Endometrial microvascular endothelial cells (primary cell): Measurements from ENCODE around the gene NUP214. TPM values are rescaled to one million over a fixed set of nuclear protein-coding genes. Genes with fewer than 3 reads are reported as not detected.

Source experiments
- in situ Hi-C: cut with HindIII; loops from 2 replicates; pipeline ENCODE4 v1.10.0; 2017; ENCODE audit warnings: low sequenced_read_pairs, low pct_unique_long_range_greater_than_20kb; ENCODE audit errors: inconsistent ontology term
- total RNA-seq: library from RNA; depleted of rRNA; stranded (reverse); fragments of >200 nt; gene quantifications from one replicate; pipeline ENCODE4 v1.2.3, GENCODE V29; 2015; ENCODE audit errors: inconsistent ontology term

NUP214 gene
- total RNA-seq, 1 donor from 2014 or later = 21.1 TPM

GRCh38 chr9:131214876-131215275, 89.5 kb downstream of the NUP214 start:
- in situ Hi-C loops = no loop called here

DNA sequence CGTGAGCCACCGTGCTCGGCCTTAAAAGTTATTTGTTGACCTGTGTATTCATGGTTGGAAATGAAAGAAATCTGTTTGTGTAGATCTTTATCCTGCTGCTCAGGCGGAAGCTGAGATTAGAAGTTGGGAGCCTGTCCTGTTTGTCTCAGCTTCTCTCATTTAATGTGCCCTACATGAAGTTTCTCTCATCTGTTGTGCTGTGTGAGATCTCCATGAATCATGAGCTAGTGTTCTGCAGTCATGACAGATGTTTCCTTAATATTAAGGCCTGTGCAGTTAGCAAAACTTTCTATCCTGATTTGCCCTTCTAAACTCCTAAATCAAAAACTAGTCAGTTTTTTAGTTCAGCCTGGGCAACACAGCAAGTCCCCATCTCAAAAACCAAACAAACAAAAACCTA, 91.4 kb downstream of the NUP214 start:
- in situ Hi-C loops = no loop called here

GRCh38 chr9:131217331-131218031, 92.1 kb downstream of the NUP214 start:
- in situ Hi-C loops = no loop called here

GRCh38 chr9:131218370-131218769, 93.0 kb downstream of the NUP214 start:
- in situ Hi-C loops = no loop called here

DNA sequence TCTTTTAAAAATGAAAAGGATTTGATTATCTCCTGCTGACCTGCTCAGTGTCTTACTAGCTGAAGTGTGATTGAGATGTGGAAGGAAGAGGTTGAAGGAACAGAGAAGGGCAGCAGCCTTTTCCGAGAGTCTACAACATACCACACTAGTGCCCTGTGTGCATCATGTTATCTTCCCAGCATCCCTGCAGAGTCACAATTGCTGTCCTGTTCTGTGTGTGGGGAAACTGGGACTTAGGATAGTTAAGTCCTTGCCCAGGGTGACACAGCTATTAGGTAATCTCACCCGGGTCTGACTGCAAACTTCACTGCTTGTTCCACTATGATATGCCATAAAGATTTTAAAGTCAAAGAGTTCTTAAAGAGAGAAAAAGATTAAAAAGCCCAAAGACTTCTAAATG, 95.1 kb downstream of the NUP214 start:
- in situ Hi-C loops = no loop called here

DNA sequence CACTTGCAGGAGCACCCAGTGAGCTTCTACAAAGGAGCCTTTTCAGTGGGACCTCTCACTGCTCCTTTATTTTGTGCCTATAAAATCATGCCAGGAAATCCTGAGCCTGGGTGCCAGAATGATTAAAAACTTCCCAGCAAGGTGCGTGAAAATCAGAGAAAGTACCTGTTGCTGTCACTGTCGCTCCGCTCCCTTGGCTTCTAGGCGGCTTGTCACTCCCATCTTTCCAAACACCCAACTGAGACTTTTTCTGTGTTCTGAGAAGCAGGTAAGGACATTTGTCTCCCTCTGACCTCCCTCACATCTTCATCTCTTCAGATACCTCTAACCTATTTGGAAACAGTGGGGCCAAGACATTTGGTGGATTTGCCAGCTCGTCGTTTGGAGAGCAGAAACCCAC, 97.1 kb downstream of the NUP214 start:
- in situ Hi-C loops = no loop called here

DNA sequence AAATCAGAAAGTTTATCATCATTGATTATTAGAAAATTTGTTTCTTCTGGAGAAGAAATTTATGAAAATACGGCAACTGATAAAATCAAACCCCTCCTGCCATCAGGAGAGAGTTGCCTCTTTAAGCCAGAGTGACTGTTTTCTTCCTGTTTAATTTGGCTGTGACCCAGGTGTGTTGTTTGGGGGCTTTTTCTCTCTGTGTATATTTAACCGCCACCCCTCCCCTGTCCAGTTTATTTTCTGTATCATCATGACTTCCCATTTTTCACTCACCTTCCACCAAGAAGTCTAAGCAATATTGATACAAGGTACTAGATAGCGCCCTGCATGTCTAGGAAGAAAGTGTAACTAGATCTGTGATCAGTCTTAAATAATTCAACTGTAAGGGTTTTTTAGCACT, 100.8 kb downstream of the NUP214 start:
- in situ Hi-C loops = no loop called here

DNA sequence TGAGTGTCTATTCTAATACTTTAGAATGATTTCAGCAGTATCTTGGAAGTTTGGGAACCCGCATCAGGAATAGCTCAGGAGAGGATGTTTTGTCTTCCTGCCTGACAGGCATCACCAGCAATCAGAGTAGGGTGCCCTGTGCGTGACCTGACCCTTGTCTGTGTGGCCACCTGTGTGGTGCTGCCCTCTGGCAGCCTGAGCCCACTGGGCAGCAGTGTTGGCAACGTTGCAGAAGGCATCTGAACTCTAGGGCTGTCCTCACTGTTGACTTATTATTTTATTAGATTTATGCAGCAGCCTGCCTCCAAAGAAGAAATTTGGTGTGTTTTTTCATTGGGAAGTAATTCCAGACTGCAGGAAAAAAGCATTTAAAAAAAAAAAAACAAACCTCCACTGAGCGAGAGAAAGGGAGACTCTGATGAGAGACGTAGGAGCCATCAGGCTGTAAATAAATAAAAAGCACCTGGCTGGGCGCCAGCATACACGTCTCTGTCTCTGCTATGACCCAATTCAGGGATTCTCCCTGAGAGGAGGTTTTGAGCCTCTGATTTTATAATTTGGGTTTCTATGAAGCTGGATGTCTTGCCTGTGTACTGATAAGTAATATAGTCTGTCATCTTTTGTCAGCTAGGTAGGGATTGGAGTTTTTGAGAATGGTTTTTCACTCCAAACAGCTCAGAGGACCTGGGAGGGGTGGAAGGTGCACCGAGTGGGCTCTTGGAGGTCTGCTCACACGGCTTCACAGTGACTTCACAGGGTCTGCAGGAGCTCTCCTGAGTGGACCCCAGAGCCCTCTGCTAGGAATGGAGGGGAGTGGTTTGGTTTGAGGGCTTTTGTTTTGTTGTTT, 101.9 kb downstream of the NUP214 start:
- in situ Hi-C loops = no loop called here

DNA sequence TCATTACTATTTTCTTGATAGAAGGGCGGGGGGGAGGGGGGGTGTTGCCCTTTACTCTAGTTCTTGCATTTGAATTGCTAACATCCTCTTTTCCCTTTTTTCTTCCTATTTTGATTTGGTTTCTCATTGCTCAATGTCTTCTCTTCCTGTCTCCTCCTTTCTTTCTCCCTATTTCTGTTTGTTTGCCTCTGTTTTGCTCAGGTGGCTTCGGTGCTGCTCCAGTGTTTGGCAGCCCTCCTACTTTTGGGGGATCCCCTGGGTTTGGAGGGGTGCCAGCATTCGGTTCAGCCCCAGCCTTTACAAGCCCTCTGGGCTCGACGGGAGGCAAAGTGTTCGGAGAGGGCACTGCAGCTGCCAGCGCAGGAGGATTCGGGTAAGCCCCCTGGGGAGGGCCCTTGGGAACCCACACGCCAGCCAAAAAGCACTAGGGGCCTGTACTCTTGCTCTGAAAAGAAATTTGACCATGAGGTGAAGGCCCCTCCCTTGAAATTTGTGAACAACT, 102.6 kb downstream of the NUP214 start:
- in situ Hi-C loops = no loop called here

- in situ Hi-C loops = no loop called here
These were observed 103.6 kb downstream of the NUP214 start for GRCh38 chr9:131228988-131229387.

DNA sequence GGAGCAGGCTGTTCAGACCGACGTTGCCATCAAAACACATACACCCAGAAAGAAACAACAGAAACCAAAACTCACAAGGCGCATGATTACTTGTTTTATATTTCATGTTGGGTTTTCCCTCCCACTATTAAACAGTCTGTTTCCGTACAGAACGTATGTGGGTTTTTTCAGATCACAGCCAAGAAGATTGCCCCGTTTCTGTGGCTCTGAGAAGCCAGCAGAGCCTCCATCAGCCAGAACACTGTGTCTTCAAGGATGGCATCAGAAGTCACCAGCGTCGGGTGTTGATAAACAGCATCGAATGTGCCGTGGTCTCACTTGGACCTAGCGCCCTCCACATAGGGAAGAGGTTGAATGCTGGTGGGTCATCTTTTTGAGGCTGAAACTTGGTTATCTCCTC, 108.2 kb downstream of the NUP214 start:
- in situ Hi-C loops = no loop called here

GRCh38 chr9:131233995-131234394, 108.6 kb downstream of the NUP214 start:
- in situ Hi-C loops = no loop called here

DNA sequence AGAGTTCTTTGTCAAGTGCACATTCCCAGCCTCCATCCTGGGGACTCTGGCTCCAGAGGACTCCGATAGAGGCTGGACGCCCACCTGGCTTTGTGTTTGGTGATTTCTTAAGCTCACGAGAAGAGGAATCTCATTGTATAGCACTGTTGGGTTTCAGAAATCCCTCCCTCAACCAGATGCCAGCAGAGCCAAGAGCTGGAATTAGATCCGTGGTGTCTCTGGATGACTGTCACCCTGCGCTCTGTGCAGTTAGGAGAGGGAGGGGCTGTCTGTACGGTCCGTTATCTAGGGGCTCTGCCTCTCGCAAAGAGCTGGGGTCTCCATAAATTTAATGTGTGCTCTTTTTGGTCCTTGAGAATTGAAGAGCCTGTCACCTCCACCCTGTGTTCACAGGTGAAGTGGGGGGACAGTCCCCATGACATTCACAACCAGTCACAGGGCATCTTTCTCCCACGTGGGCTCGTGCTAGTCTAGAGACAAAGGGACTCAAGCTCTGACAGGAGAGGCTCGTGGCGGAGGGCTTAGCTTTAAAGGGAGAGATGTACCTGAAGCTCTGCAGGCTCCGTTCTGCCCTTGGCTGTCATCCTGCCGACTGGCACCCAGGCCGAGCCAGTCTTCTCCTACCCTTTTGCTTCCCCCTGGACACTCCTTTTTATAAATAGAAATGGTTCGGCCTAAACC, 109.6 kb downstream of the NUP214 start:
- in situ Hi-C loops = no loop called here

- in situ Hi-C loops = no loop called here
These were observed 110.1 kb downstream of the NUP214 start for GRCh38 chr9:131235480-131235851.

- in situ Hi-C loops = no loop called here
These were observed 110.8 kb downstream of the NUP214 start for GRCh38 chr9:131236161-131236560.

GRCh38 chr9:131236761-131237160, 111.4 kb downstream of the NUP214 start:
- in situ Hi-C loops = no loop called here

- in situ Hi-C loops = no loop called here
These were observed 111.9 kb downstream of the NUP214 start for GRCh38 chr9:131237291-131237690.

GRCh38 chr9:131237931-131238401, 112.6 kb downstream of the NUP214 start:
- in situ Hi-C loops = no loop called here

DNA sequence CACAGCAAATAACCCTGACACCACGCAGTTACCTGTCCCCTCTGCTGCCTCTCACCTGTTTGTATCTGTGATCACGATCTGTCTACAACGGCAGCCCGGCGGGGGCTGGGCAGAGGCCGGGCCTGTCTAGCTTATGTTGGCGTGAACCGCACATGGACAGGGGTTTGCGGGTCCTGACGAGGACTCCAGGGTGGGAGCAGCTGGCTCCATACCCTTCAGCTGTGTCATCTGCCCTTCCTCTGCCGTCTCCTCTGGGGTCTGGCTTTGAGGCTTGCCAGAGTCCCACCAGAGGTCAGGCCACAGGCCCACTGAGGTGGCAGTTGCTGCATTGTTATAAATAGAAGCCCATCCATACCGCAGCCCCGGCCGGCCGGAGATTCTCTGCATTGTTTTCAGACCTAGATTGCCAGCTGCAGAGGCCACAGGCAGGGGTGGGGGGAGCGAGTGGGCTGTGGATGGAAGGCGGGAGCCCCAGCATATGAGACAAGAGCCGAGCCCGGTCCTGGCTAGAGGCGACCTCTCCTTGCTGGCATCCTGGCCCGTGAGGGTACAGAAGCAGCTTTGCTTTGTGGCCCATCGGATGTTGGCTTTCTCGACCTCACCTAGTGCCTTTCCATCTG, 113.1 kb downstream of the NUP214 start:
- in situ Hi-C loops = no loop called here
